H1 (cell line): ENCODE results near the gene EGR2. TPM values are rescaled to one million over a fixed set of nuclear protein-coding genes. Genes with fewer than 3 reads are reported as not detected.

ENCODE experiments used
- CTCF ChIA-PET: fragments of 300-600 bp; sonication (Branson Sonifier 250); formaldehyde crosslinking; loops from one replicate; lab custom pipeline; 2021; ENCODE audit not compliant: partially characterized antibody; lab: Charles Lee
- POLR2A ChIA-PET: fragments of 300-600 bp; sonication (Branson Sonifier 250); formaldehyde crosslinking; loops from one replicate; lab custom pipeline; 2021; ENCODE audit warnings: inconsistent platforms; ENCODE audit not compliant: partially characterized antibody; lab: Charles Lee
- DNase-seq, 2 experiments: peaks; one replicate each; pipeline versions ENCODE4 v3.0.0 to v3.0.0-alpha.2; 2010 to 2022; ENCODE audit warnings: low spot score in 2 of 2, low read depth in 1 of 2, mixed read lengths in 1 of 2
- FAIRE-seq: peaks from 2 replicates; lab custom pipeline; 2011; peaks lifted over from hg19 to GRCh38; lab: Jason Lieb, UNC
- H2AFZ ChIP-seq: 2 replicates; pipeline ENCODE4 v1.8.1; 2012; ENCODE audit warnings: low read length, inconsistent platforms
- H2AK5ac ChIP-seq: 2 replicates; pipeline ENCODE4 v1.6.1; 2013; ENCODE audit warnings: low read depth, low read length
- H2BK120ac ChIP-seq: replicated peaks from 2 replicates; pipeline ENCODE3; 2013; ENCODE audit warnings: low read depth, low read length, inconsistent platforms
- H2BK12ac ChIP-seq: 2 replicates; pipeline ENCODE4 v1.6.1; 2013; ENCODE audit warnings: low read depth, low read length
- H2BK15ac ChIP-seq: 2 replicates; pipeline ENCODE4 v1.6.1; 2013; ENCODE audit warnings: low read length
- H2BK20ac ChIP-seq: 2 replicates; pipeline ENCODE4 v1.6.1; 2013; ENCODE audit warnings: low read length
- H2BK5ac ChIP-seq: 2 replicates; pipeline ENCODE4 v1.6.1; 2013; ENCODE audit warnings: low read depth, low read length
- H3K14ac ChIP-seq: 2 replicates; pipeline ENCODE4 v1.6.1; 2013; ENCODE audit warnings: inconsistent platforms; ENCODE audit not compliant: insufficient read length
- H3K18ac ChIP-seq: 2 replicates; pipeline ENCODE4 v1.6.1; 2013; ENCODE audit warnings: low read length; ENCODE audit errors: extremely low read depth
- H3K23ac ChIP-seq: 2 replicates; pipeline ENCODE4 v1.6.1; 2013; ENCODE audit warnings: inconsistent platforms; ENCODE audit not compliant: insufficient read length
- H3K23me2 ChIP-seq: 2 replicates; pipeline ENCODE4 v1.6.1; 2013; ENCODE audit warnings: low read depth, low read length
- H3K27ac ChIP-seq: 2 replicates; pipeline ENCODE4 v1.6.1; 2011; ENCODE audit warnings: low read depth, low read length, inconsistent platforms
- H3K27me3 ChIP-seq, 4 experiments: replicated peaks in 1 of 4; 1 replicate in 1 of 4; 2 replicates in 3 of 4; pipeline versions ENCODE4 v1.6.1 to v1.8.1; 2011 to 2013; ENCODE audit warnings: low read length in 3 of 4, mild to moderate bottlenecking in 3 of 4, inconsistent platforms in 2 of 4, mixed read lengths in 2 of 4, moderate library complexity in 1 of 4; ENCODE audit not compliant: control insufficient read depth in 3 of 4, insufficient read depth in 3 of 4; ENCODE audit errors: extremely low read depth in 1 of 4
- H3K36me3 ChIP-seq, 4 experiments: 2 replicates each; pipeline versions ENCODE4 v1.6.1 to v1.8.1; 2011 to 2013; ENCODE audit warnings: mild to moderate bottlenecking in 4 of 4, low read length in 3 of 4, moderate library complexity in 2 of 4, control low read depth in 1 of 4, inconsistent platforms in 1 of 4; ENCODE audit not compliant: insufficient read depth in 4 of 4, control insufficient read depth in 2 of 4
- H3K4ac ChIP-seq: replicated peaks from 2 replicates; pipeline ENCODE3; 2013; ENCODE audit warnings: low read length, low read depth, mixed read lengths, inconsistent platforms; ENCODE audit not compliant: insufficient read length
- H3K4me1 ChIP-seq, 4 experiments: replicated peaks in 1 of 4; 1 replicate in 1 of 4; 2 replicates in 3 of 4; pipeline versions ENCODE4 v1.6.1 to v1.8.1; 2011 to 2013; ENCODE audit warnings: low read length in 3 of 4, inconsistent platforms in 2 of 4, mixed read lengths in 1 of 4; ENCODE audit not compliant: insufficient read depth in 4 of 4, control insufficient read depth in 3 of 4
- H3K4me2 ChIP-seq, 2 experiments: 2 replicates each; pipeline versions ENCODE4 v1.6.1 to v1.8.1; 2011 to 2013; ENCODE audit warnings: low read depth in 2 of 2, low read length in 2 of 2, control low read depth in 1 of 2, inconsistent platforms in 1 of 2, mild to moderate bottlenecking in 1 of 2; ENCODE audit not compliant: insufficient read depth in 1 of 2
- H3K4me3 ChIP-seq, 4 experiments: fragments of 200-600, 300-600 bp in 1 of 4; sonication (generic), shearing (Covaris generic), sonication (Bioruptor Twin) in 1 of 4; 2 replicates each; pipeline versions ENCODE4 v1.5.1 to v1.8.1; 2011 to 2016; ENCODE audit warnings: low read length in 4 of 4, low read depth in 3 of 4, control low read depth in 2 of 4, inconsistent platforms in 2 of 4, mild to moderate bottlenecking in 2 of 4, mixed read lengths in 1 of 4, moderate library complexity in 1 of 4; ENCODE audit not compliant: insufficient read depth in 2 of 4; ENCODE audit errors: extremely low read depth in 1 of 4
- H3K56ac ChIP-seq: replicated peaks from 2 replicates; pipeline ENCODE3; 2013; ENCODE audit warnings: low read depth, mild to moderate bottlenecking, mixed read lengths, low read length, inconsistent platforms; ENCODE audit not compliant: insufficient read length
- H3K79me1 ChIP-seq: 2 replicates; pipeline ENCODE4 v1.6.1; 2013; ENCODE audit warnings: low read depth, low read length, control low read depth
- H3K79me2 ChIP-seq, 2 experiments: 2 replicates each; pipeline versions ENCODE4 v1.6.1 to v1.8.1; 2012 to 2013; ENCODE audit warnings: low read length in 2 of 2, mild to moderate bottlenecking in 2 of 2, inconsistent platforms in 1 of 2; ENCODE audit not compliant: insufficient read depth in 2 of 2, control insufficient read depth in 1 of 2
- H3K9ac ChIP-seq, 4 experiments: replicated peaks in 1 of 4; 1 replicate in 1 of 4; 2 replicates in 3 of 4; pipeline versions ENCODE4 v1.6.1 to v1.8.1; 2011 to 2013; ENCODE audit warnings: low read depth in 3 of 4, low read length in 3 of 4, control low read depth in 2 of 4, mild to moderate bottlenecking in 2 of 4, moderate library complexity in 2 of 4, inconsistent platforms in 1 of 4; ENCODE audit errors: extremely low read depth in 1 of 4
- H3K9me3 ChIP-seq, 2 experiments: 2 replicates each; pipeline versions ENCODE4 v1.6.1 to v1.8.1; 2012 to 2013; ENCODE audit warnings: mild to moderate bottlenecking in 2 of 2, moderate library complexity in 2 of 2, control low read depth in 1 of 2, inconsistent platforms in 1 of 2, low read depth in 1 of 2, low read length in 1 of 2, mixed read lengths in 1 of 2; ENCODE audit not compliant: insufficient read depth in 2 of 2
- H4K20me1 ChIP-seq, 2 experiments: replicated peaks in 1 of 2; 2 replicates each; pipeline versions ENCODE3 to v1.8.1; 2011 to 2013; ENCODE audit warnings: inconsistent platforms in 2 of 2, low read length in 2 of 2, mild to moderate bottlenecking in 1 of 2; ENCODE audit not compliant: insufficient read depth in 2 of 2, control insufficient read depth in 1 of 2
- H4K5ac ChIP-seq: 2 replicates; pipeline ENCODE4 v1.6.1; 2013; ENCODE audit warnings: low read length, low read depth, mixed read lengths, inconsistent platforms; ENCODE audit not compliant: insufficient read length
- H4K8ac ChIP-seq: 2 replicates; pipeline ENCODE4 v1.8.0; 2013; ENCODE audit warnings: mild to moderate bottlenecking, moderate library complexity, low read length, inconsistent platforms; ENCODE audit not compliant: insufficient read depth; ENCODE audit errors: extremely low read depth
- H4K91ac ChIP-seq: replicated peaks from 2 replicates; pipeline ENCODE3; 2013; ENCODE audit warnings: low read length, mixed read lengths, inconsistent platforms; ENCODE audit not compliant: insufficient read length
- ATF2 ChIP-seq: IDR thresholded peaks from 2 replicates; pipeline ENCODE4 v1.6.1; 2012; ENCODE audit warnings: low read length, inconsistent platforms
- CTCF ChIP-seq, 3 experiments: IDR thresholded peaks; 1 replicate in 2 of 3; 2 replicates in 1 of 3; pipeline versions ENCODE4 v1.5.1 to v1.6.1; 2011; ENCODE audit warnings: low read length in 3 of 3, mild to moderate bottlenecking in 3 of 3, inconsistent platforms in 2 of 3, low read depth in 1 of 3, moderate library complexity in 1 of 3; ENCODE audit not compliant: insufficient read depth in 1 of 3; ENCODE audit errors: control extremely low read depth in 1 of 3
- E2F6 ChIP-seq: IDR thresholded peaks from 2 replicates; pipeline ENCODE4 v1.6.1; 2012; ENCODE audit warnings: inconsistent platforms
- GABPA ChIP-seq: IDR thresholded peaks from 2 replicates; pipeline ENCODE4 v1.6.1; 2011; ENCODE audit warnings: mild to moderate bottlenecking, low read length, moderate library complexity, borderline replicate concordance; ENCODE audit not compliant: insufficient read depth
- GTF2F1 ChIP-seq: IDR thresholded peaks from 2 replicates; pipeline ENCODE4 v1.6.1; 2012; ENCODE audit warnings: low read depth, low read length, improper control_type of control experiment, borderline replicate concordance
- POU5F1 ChIP-seq: IDR thresholded peaks from 2 replicates; pipeline ENCODE4 v1.6.1; 2011; ENCODE audit warnings: low read depth, mild to moderate bottlenecking, low read length, moderate library complexity
- SP1 ChIP-seq: IDR thresholded peaks from 2 replicates; pipeline ENCODE4 v1.6.1; 2011; ENCODE audit warnings: low read depth, low read length
- SRF ChIP-seq: IDR thresholded peaks from 2 replicates; pipeline ENCODE4 v1.6.1; 2011; ENCODE audit warnings: mild to moderate bottlenecking, low read depth, low read length, moderate library complexity
- SUZ12 ChIP-seq: fragments of 200-600 bp; sonication (generic); IDR thresholded peaks from 2 replicates; pipeline ENCODE4 v1.6.1; 2012; ENCODE audit warnings: mild to moderate bottlenecking, inconsistent platforms, low read length, moderate library complexity, mixed read lengths
- WGBS, 2 experiments: shearing (Covaris generic) in 1 of 2; methylation state at CpG; one replicate each; pipeline versions ENCODE4 v1.1.6 to v1.1.7; 2013 to 2015; ENCODE audit warnings: low lambda C conversion rate in 2 of 2, mixed read lengths in 2 of 2, inconsistent platforms in 1 of 2, low coverage in 1 of 2, missing lambda C conversion rate in 1 of 2; ENCODE audit not compliant: insufficient replicate concordance in 2 of 2, insufficient coverage in 1 of 2, insufficient read length in 1 of 2; ENCODE audit errors: extremely low coverage in 1 of 2, missing lambda C conversion rate in 1 of 2; 5-methylcytosine and 5-hydroxymethylcytosine counted together
- polyA plus RNA-seq, 7 experiments: library from polyadenylated mRNA; depleted of rRNA in 3 of 7; stranded (reverse) in 5 of 7; unstranded in 2 of 7; fragments of >200 nt in 5 of 7; fragments of 200-250 nt in 2 of 7; gene quantifications; 1 replicate in 5 of 7; 2 replicates in 1 of 7; 4 replicates in 1 of 7; pipeline versions ENCODE4 v1.2.1 to v1.2.3, GENCODE V29; 2011 to 2013; ENCODE audit warnings: missing spikeins in 2 of 7, mixed read lengths in 2 of 7
- total RNA-seq: library from RNA; stranded (reverse); fragmentation: NEBNext Ultra II Directional; extraction: Animal tissue kit (Norgen Biotek cat#: 25700); gene quantifications from 2 replicates; pipeline ENCODE4 v1.2.1, GENCODE V29; 2021

The EGR2 gene
- total and polyA plus RNA-seq, 2 of the 8 experiments (the other 6 are each of a cell fraction or from before 2014, with no cell fraction given) = 1.3 to 2.1 TPM

GRCh38 chr10:62820586-62820985, 4.4 kb upstream of the EGR2 start:
- no peak overlapping the region for H4K5ac ChIP-seq
- peaks cover 0 to 7% (median 3%) of the 10 kb centered on the region in 4 experiments; a peak in 4 of 7 replicates for H3K4me1 ChIP-seq
- H3K56ac ChIP-seq = no peak overlapping the region
- no peak overlapping the region for H2BK12ac ChIP-seq
- H3K23me2 ChIP-seq = peaks cover 17% of the 10 kb centered on the region
- WGBS, 2 experiments = 93% methylated on average over 5 of the region's 5 CpGs; no CpG with 5 or more reads in 1 of the 2 experiments
- peaks cover 0 to 3% of the 10 kb centered on the region in 2 experiments for H4K20me1 ChIP-seq
- no peak overlapping the region for H3K9ac ChIP-seq
- ChIA-PET POLR2A (no interaction called here), CTCF (no interaction called here)
- H2AK5ac ChIP-seq = no peak overlapping the region
- H3K27me3 ChIP-seq = peaks cover 8 to 42% (median 37%) of the 10 kb centered on the region in 4 experiments
- no peaks in the 10 kb centered on the region for H3K9me3 ChIP-seq
- no peak overlapping the region for H4K91ac ChIP-seq
- no peak overlapping the region for H3K18ac ChIP-seq
- no peak overlapping the region for H3K14ac ChIP-seq
- H4K8ac ChIP-seq = no peak overlapping the region
- no peak overlapping the region for H2BK20ac ChIP-seq
- H3K36me3 ChIP-seq = no peaks in the 10 kb centered on the region
- H3K23ac ChIP-seq = no peak overlapping the region
- no peaks in the 10 kb centered on the region for H3K79me2 ChIP-seq
- no peak overlapping the region for H3K4ac ChIP-seq
- FAIRE-seq = no peak
- H2AFZ ChIP-seq = no peak overlapping the region
- H2BK5ac ChIP-seq = no peak overlapping the region
- H3K79me1 ChIP-seq = no peaks in the 10 kb centered on the region
- no peak overlapping the region for H2BK120ac ChIP-seq
- H3K4me3 ChIP-seq = no peak overlapping the region
- DNase-seq = no peak
- no peak overlapping the region for H3K27ac ChIP-seq
- no peak overlapping the region for H3K4me2 ChIP-seq
- H2BK15ac ChIP-seq = no peak overlapping the region
- TF ChIP-seq POU5F1 = no peak
- TF ChIP-seq GTF2F1 = no peak
- no peak for TF ChIP-seq GABPA
- TF ChIP-seq ATF2 = no peak
- TF ChIP-seq SUZ12 = no peak
- TF ChIP-seq SRF = no peak
- TF ChIP-seq SP1 = no peak
- TF ChIP-seq CTCF (IDR thresholded peaks at IDR 0.05; ENCODE audit: control extremely low read depth in 1 of 3, insufficient read depth in 1 of 3, low read depth in 1 of 3, low read length in 3 of 3) = no peak
- no peak for TF ChIP-seq E2F6
